NCI-H2029 treated with DMSO at 0.1 percent for 48 hours (cell line): ENCODE data around the gene AFTPH.

Experiments
- DNase-seq: peaks from one replicate; lab custom pipeline; 2025; lab: John Stamatoyannopoulos, UW

Gene AFTPH

DNA sequence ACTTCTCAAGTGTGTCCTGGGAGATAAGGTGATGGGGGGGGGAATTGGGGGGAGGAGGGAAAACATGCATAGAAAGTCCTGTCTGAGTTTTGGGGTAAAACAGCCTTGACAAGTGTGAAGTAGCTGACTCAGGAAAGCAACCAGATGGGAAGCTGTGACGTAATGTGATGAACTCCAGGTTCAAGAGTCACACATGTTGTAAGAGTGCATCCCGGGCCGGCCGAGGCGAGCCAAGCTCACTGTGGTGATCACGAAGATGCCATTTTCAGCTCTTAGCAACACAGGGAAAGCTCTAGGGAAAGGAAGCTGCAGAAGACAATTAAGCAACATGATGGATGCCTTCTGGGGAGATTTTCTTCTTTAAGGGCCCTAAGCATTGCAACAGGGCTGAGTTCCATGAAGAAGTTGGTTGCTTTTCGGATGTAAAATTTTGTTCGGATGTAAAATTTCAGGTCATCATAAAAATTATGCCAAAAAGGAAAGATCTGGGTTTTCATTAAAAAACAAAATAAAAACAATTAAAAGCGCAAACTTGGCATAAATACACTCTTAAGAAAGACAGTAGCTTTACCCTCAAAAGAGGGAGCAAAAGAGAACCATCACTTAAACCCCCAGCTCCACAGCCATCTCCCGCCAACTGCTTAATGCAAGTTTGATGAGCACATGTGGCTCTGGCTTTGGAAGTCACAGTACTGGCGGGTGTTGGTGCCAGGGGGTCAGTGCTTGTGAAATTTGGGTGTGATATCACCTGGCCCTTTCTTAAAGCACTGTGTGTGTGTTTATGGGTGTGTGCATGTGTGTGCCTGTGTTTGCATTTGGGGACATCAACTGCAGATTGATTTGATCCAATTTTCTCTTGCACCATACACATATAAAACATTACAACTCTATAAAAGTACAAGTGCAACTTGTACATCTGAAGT is 110.5 kb downstream of the AFTPH start:
- no peak for DNase-seq

GRCh38 chr2:64635976-64636911 is 112.1 kb downstream of the AFTPH start:
- no peak for DNase-seq

DNA sequence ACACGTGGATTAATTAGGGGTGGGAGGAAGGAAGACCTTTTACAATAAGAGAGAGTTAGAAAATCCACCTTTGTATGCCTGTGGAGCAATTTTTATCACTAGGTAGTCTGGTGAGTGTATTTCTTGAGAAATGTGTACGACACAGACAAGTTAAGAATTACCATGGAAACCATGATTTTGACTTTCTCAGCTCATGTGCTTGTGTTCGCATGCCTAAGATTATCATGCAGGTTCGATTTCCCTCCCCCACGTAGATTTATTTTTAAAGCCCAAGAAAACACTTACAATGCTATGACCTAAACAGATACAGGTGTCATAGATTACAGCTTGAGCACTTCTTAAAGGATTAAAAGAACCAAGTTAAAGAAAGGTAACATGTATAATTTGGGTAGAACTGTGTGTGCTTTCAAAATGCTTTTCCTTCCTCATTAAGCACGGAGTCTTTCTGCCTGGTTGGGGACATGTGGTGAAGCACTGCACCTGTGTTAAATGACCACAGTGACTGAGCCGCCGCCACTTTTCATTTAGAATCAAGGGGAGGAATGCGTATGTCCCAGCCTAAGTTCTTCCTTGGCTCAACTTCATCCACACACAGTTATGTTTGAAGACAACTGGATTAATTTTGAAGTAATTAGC is 113.0 kb downstream of the AFTPH start:
- no peak for DNase-seq

DNA sequence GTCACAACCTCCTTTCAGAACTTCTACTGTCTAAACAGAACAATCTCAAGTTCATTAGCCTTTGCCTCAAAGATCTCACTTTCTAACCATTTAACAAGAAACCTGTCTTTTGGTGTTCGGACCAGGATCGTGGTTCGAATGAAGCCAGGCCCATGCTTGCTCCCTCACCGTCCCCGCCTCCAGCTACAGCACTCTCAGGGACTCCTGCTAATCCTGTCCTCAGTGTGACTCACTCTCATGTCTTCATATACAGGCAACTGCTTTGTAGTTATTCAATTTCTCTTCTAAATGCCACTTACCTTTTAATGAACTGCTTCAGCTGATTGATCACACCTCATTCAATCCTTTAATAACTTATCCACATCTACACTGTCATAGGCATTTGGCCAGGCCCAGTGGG is 113.8 kb downstream of the AFTPH start:
- no peak for DNase-seq

DNA sequence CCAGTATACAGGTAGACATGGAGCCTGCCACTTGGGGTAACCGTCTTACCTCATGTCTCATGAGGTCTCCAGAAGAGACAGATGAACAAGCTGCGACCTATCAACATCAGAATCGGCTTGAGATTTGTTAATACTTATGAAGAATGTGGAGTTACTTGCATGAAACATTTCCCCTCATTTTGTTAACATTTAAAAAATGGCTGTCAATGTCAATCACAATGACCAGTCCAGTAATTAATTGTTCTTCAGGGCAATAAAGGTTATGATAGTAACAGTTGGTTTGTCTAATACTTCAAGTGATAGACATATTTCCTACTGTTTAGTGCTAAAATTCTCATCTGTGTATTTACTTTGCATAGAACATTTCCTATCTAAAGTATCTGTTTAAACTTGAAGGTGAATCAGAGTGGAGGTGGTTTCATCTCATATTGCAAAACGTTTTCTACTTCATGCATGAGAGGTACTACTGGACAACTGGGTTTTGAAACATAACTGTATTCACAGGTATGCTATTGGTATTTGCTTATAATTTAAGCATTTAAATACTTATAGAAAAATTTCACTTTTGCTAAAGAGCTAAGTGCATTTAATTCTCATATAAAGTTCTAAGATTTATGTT is 114.5 kb downstream of the AFTPH start:
- DNase-seq: no peak

GRCh38 chr2:64639691-64640090 is 115.6 kb downstream of the AFTPH start:
- no peak for DNase-seq

- no peak for DNase-seq
Observed at GRCh38 chr2:64640153-64641044, 116.3 kb downstream of the AFTPH start.

DNA sequence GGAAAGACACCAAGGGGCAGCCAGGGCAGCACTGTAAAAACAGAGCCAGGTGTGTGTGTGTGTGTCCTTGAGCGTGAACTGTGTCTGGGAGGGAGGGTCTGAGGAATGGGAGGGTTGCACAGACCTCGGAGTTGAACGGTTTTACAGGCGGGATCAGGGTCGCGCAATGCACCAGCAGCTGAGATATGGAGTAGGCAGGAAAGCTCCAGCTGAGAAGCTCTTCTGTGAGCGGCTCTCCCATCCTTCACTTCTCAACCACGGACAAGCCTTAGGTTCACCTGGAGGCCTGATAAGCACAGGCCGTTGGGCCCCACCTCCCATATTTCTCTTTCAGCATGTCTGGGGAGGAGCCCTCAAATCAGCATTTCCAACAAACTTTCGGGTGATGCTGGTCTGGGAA is 117.5 kb downstream of the AFTPH start:
- no peak for DNase-seq
